ENCODE measurements around the gene DNAH2.

DNAH2 gene

GRCh38 chr17:7882629-7883028 is 165.1 kb downstream of the DNAH2 start:
- no peaks in the 10 kb centered on the region for H3K9me2 ChIP-seq (replicated peaks; ENCODE audit: insufficient read depth, low read length)
- peak overlapping the region; percentile 57 for H3K9ac ChIP-seq (ENCODE audit: low read length)
- TF ChIP-seq CTCF (IDR thresholded peaks at IDR 0.05; ENCODE audit: insufficient read depth, low read length, poor library complexity, severe bottlenecking): no peak
- no peak for TF ChIP-seq EZH2phosphoT487 (conservative IDR thresholded peaks at IDR 0.05; ENCODE audit: low read length)
- no peaks in the 10 kb centered on the region for H3K9me3 ChIP-seq (ENCODE audit: insufficient read depth, low read length)
- H3K4me2 ChIP-seq (ENCODE audit: low read depth, low read length, poor library complexity, severe bottlenecking): peak overlapping the region; percentile 96
- H3K27ac ChIP-seq (ENCODE audit: low read depth, low read length): peak overlapping the region; percentile 85
- H3K27me3 ChIP-seq (ENCODE audit: low read length): no peaks in the 10 kb centered on the region
- H4K20me1 ChIP-seq (ENCODE audit: low read depth, low read length): no peaks in the 10 kb centered on the region
- H3K36me3 ChIP-seq (ENCODE audit: low read length): peaks cover 10% of the 10 kb centered on the region
- H3F3A ChIP-seq (ENCODE audit: insufficient read depth): peaks cover 55% of the 10 kb centered on the region
- no peak overlapping the region for H2AFZ ChIP-seq (ENCODE audit: low read depth, low read length, severe bottlenecking)
- peaks cover 30% of the 10 kb centered on the region for H3K79me2 ChIP-seq (ENCODE audit: insufficient read depth, low read length)
- peak overlapping the region; percentile 32 for H3K4me3 ChIP-seq (ENCODE audit: insufficient read depth, low read length, poor library complexity, severe bottlenecking)

Data from SU-DHL-6 (cell line).